ENCODE results near the gene PTBP3.

DNA sequence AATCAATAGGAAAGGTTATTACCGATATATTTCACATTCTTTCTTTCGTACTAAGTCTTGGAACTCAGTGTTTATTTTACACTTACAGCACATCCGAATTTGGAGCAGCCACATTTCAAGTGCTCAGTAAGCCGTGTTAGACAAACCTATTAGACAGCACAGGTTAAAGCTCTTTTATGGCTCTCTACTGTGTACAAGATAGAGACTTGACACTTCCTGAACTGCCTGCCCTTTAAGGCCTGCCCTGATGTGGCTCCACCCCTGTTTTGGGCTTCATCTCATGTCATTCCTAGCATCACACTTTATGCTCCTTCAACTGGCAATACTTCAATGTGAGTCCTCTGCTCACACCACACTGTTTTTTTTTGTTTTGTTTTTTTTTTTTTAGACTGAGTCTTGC is 134.8 kb downstream of the PTBP3 start:
- TF ChIP-seq, protein P1, sequence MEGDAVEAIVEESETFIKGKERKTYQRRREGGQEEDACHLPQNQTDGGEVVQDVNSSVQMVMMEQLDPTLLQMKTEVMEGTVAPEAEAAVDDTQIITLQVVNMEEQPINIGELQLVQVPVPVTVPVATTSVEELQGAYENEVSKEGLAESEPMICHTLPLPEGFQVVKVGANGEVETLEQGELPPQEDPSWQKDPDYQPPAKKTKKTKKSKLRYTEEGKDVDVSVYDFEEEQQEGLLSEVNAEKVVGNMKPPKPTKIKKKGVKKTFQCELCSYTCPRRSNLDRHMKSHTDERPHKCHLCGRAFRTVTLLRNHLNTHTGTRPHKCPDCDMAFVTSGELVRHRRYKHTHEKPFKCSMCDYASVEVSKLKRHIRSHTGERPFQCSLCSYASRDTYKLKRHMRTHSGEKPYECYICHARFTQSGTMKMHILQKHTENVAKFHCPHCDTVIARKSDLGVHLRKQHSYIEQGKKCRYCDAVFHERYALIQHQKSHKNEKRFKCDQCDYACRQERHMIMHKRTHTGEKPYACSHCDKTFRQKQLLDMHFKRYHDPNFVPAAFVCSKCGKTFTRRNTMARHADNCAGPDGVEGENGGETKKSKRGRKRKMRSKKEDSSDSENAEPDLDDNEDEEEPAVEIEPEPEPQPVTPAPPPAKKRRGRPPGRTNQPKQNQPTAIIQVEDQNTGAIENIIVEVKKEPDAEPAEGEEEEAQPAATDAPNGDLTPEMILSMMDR (conservative IDR thresholded peaks at IDR 0.05; ENCODE audit: low read length) = no peak
- TF ChIP-seq EZH2phosphoT487 (IDR thresholded peaks at IDR 0.05; ENCODE audit: borderline replicate concordance) = no peak

All from Loucy (cell line).